Measurements from ENCODE around the gene ITGB5.
"Not testable (repeated sequence)": the region's sequence is repeated elsewhere in the genome, so short reads cannot be mapped to it uniquely, and the experiment has no call there.

ITGB5 gene

GRCh38 chr3:124782377-124782712, 104.8 kb downstream of the ITGB5 start:
- not testable (repeated sequence) for DNase-seq

GRCh38 chr3:124781476-124782376, 105.4 kb downstream of the ITGB5 start:
- peak; percentile 21 for DNase-seq

- DNase-seq: peak; percentile 29
Observed at GRCh38 chr3:124780761-124781475, 106.2 kb downstream of the ITGB5 start.

- DNase-seq: no peak
Observed at GRCh38 chr3:124780356-124780755, 106.8 kb downstream of the ITGB5 start.

- no peak for DNase-seq
Observed at GRCh38 chr3:124779751-124780191, 107.4 kb downstream of the ITGB5 start.

- no peak for DNase-seq
Observed at GRCh38 chr3:124779116-124779515, 108.0 kb downstream of the ITGB5 start.

- DNase-seq: no peak
Observed at GRCh38 chr3:124777762-124778470, 109.2 kb downstream of the ITGB5 start.

- DNase-seq: no peak
Observed at GRCh38 chr3:124776856-124777255, 110.3 kb downstream of the ITGB5 start.

- no peak for DNase-seq
Observed at GRCh38 chr3:124775877-124776276, 111.3 kb downstream of the ITGB5 start.

GRCh38 chr3:124774841-124775402, 112.2 kb downstream of the ITGB5 start:
- DNase-seq: no peak

- DNase-seq: no peak
Observed at GRCh38 chr3:124774327-124774718, 112.8 kb downstream of the ITGB5 start.

- DNase-seq: no peak
Observed at GRCh38 chr3:124773351-124774326, 113.5 kb downstream of the ITGB5 start.

GRCh38 chr3:124772081-124772831, 114.9 kb downstream of the ITGB5 start:
- DNase-seq: no peak

- peak; percentile 41 for DNase-seq
Observed at GRCh38 chr3:124771083-124771445, 116.1 kb downstream of the ITGB5 start.

- DNase-seq: no peak
Observed at GRCh38 chr3:124770336-124771082, 116.7 kb downstream of the ITGB5 start.

- no peak for DNase-seq
Observed at GRCh38 chr3:124769462-124769861, 117.7 kb downstream of the ITGB5 start.

- peak; percentile 27 for DNase-seq
Observed at GRCh38 chr3:124768812-124769211, 118.4 kb downstream of the ITGB5 start.

GRCh38 chr3:124767691-124768090, 119.5 kb downstream of the ITGB5 start:
- no peak for DNase-seq

- no peak for DNase-seq
Observed at GRCh38 chr3:124767264-124767663, 119.9 kb downstream of the ITGB5 start.

All from MV-4-11 (cell line).